Fibroblast of pulmonary artery (primary cell): Measurements from ENCODE around the gene PARK7.
A peak's percentile ranks its signal among the peaks of the same experiment; 100 is the strongest.

Source experiments
- DNase-seq: peaks from one replicate; pipeline ENCODE4 v3.0.0-alpha.2; 2010; ENCODE audit warnings: low read depth
- H3K4me3 ChIP-seq: replicated peaks from 2 replicates; pipeline ENCODE4 v1.5.1; 2011; ENCODE audit warnings: low read depth, mild to moderate bottlenecking, control low read depth, low read length, moderate library complexity
- CTCF ChIP-seq: IDR thresholded peaks from 2 replicates; pipeline ENCODE4 v1.5.1; 2011; ENCODE audit warnings: mild to moderate bottlenecking, control low read depth, low read length, inconsistent platforms; ENCODE audit errors: missing control alignments

PARK7 gene

GRCh38 chr1:8027748-8028570 lies 66.4 kb downstream of the PARK7 start:
- peak; percentile 89 for DNase-seq
- H3K4me3 ChIP-seq = peak overlapping the region; percentile 60
- TF ChIP-seq CTCF = no peak

- H3K4me3 ChIP-seq = no peak overlapping the region
- no peak for DNase-seq
- no peak for TF ChIP-seq CTCF
Measured at GRCh38 chr1:8028571-8028910, 67.0 kb downstream of the PARK7 start.

GRCh38 chr1:8031176-8031785 lies 69.8 kb downstream of the PARK7 start:
- no peak overlapping the region for H3K4me3 ChIP-seq
- peak; percentile 84 for DNase-seq
- TF ChIP-seq CTCF = peak; percentile 57

GRCh38 chr1:8032366-8032910 lies 70.9 kb downstream of the PARK7 start:
- no peak overlapping the region for H3K4me3 ChIP-seq
- TF ChIP-seq CTCF = no peak
- no peak for DNase-seq

GRCh38 chr1:8033322-8033721 lies 71.8 kb downstream of the PARK7 start:
- no peak for TF ChIP-seq CTCF
- DNase-seq = no peak
- no peak overlapping the region for H3K4me3 ChIP-seq
